ENCODE data around the gene NTN5. TPM values are rescaled to one million over a fixed set of nuclear protein-coding genes. Genes with fewer than 3 reads are reported as not detected.

NTN5 gene
- total RNA-seq, 2 experiments from 2014 or later: 0.16 to 0.53 TPM

Other genes with a start within 250 kb of the NTN5 start
- gene GRWD1, start 227.0 kb downstream of the NTN5 start, total RNA-seq (2014; rRNA removed; shearing (Covaris generic)): 34.4 and 35.8 TPM in 2 replicates
- gene GRWD1, start 227.0 kb downstream of the NTN5 start, total RNA-seq (2022): 26.3 and 32.1 TPM in 2 replicates
- gene KCNJ14, start 217.4 kb downstream of the NTN5 start, total RNA-seq (2014; rRNA removed; shearing (Covaris generic)): 0.57 and 0.85 TPM in 2 replicates
- 2.5 and 2.6 TPM in 2 replicates for gene KCNJ14, start 217.4 kb downstream of the NTN5 start, total RNA-seq (2022)
- gene CYTH2, start 203.6 kb downstream of the NTN5 start, total RNA-seq (2014; rRNA removed; shearing (Covaris generic)): 44.0 and 46.6 TPM in 2 replicates
- 53.2 and 74.8 TPM in 2 replicates for gene CYTH2, start 203.6 kb downstream of the NTN5 start, total RNA-seq (2022)
- gene LMTK3, start 161.2 kb downstream of the NTN5 start, total RNA-seq (2014; rRNA removed; shearing (Covaris generic)): 1.3 and 2.3 TPM in 2 replicates
- 9.7 and 11.5 TPM in 2 replicates for gene LMTK3, start 161.2 kb downstream of the NTN5 start, total RNA-seq (2022)
- not detected in 2 replicates for gene SULT2B1, start 120.8 kb downstream of the NTN5 start, total RNA-seq (2014; rRNA removed; shearing (Covaris generic))
- gene SULT2B1, start 120.8 kb downstream of the NTN5 start, total RNA-seq (2022): not detected in 2 replicates
- gene SPACA4, start 66.3 kb downstream of the NTN5 start, total RNA-seq (2014; rRNA removed; shearing (Covaris generic)): not detected in 2 replicates
- gene SPACA4, start 66.3 kb downstream of the NTN5 start, total RNA-seq (2022): not detected in 2 replicates
- gene FAM83E, start 57.9 kb downstream of the NTN5 start, total RNA-seq (2014; rRNA removed; shearing (Covaris generic)): 3.7 and 6.2 TPM in 2 replicates
- gene FAM83E, start 57.9 kb downstream of the NTN5 start, total RNA-seq (2022): 3.0 and 5.6 TPM in 2 replicates
- 3,527 and 5,064 TPM in 2 replicates for gene RPL18, start 53.8 kb downstream of the NTN5 start, total RNA-seq (2014; rRNA removed; shearing (Covaris generic))
- gene RPL18, start 53.8 kb downstream of the NTN5 start, total RNA-seq (2022): 1,333 and 1,494 TPM in 2 replicates
- 12.4 and 18.2 TPM in 2 replicates for gene SPHK2, start 53.5 kb downstream of the NTN5 start, total RNA-seq (2014; rRNA removed; shearing (Covaris generic))
- gene SPHK2, start 53.5 kb downstream of the NTN5 start, total RNA-seq (2022): 33.3 and 34.8 TPM in 2 replicates
- 20.8 and 35.6 TPM in 2 replicates for gene DBP, start 35.6 kb downstream of the NTN5 start, total RNA-seq (2014; rRNA removed; shearing (Covaris generic))
- 15.7 and 19.0 TPM in 2 replicates for gene DBP, start 35.6 kb downstream of the NTN5 start, total RNA-seq (2022)
- 2.5 and 2.7 TPM in 2 replicates for gene CA11, start 26.8 kb downstream of the NTN5 start, total RNA-seq (2014; rRNA removed; shearing (Covaris generic))
- 4.6 and 10.8 TPM in 2 replicates for gene CA11, start 26.8 kb downstream of the NTN5 start, total RNA-seq (2022)
- not detected in 2 replicates for gene FUT2, start 23.0 kb upstream of the NTN5 start, total RNA-seq (2014; rRNA removed; shearing (Covaris generic))
- not detected in 2 replicates for gene FUT2, start 23.0 kb upstream of the NTN5 start, total RNA-seq (2022)
- gene MAMSTR, start 46.7 kb upstream of the NTN5 start, total RNA-seq (2014; rRNA removed; shearing (Covaris generic)): 1.1 and 1.2 TPM in 2 replicates
- 1.2 and 1.8 TPM in 2 replicates for gene MAMSTR, start 46.7 kb upstream of the NTN5 start, total RNA-seq (2022)
- gene RASIP1, start 67.6 kb upstream of the NTN5 start, total RNA-seq (2014; rRNA removed; shearing (Covaris generic)): 0.09 TPM in 1 of 2 replicates, not detected in the other
- gene RASIP1, start 67.6 kb upstream of the NTN5 start, total RNA-seq (2022): 0.31 and 0.36 TPM in 2 replicates
- gene IZUMO1, start 73.9 kb upstream of the NTN5 start, total RNA-seq (2014; rRNA removed; shearing (Covaris generic)): not detected in 2 replicates
- gene IZUMO1, start 73.9 kb upstream of the NTN5 start, total RNA-seq (2022): not detected in 2 replicates
- 0.03 and 0.08 TPM in 2 replicates for gene FUT1, start 79.6 kb upstream of the NTN5 start, total RNA-seq (2014; rRNA removed; shearing (Covaris generic))
- gene FUT1, start 79.6 kb upstream of the NTN5 start, total RNA-seq (2022): not detected in 2 replicates
- not detected in 2 replicates for gene FGF21, start 82.5 kb upstream of the NTN5 start, total RNA-seq (2014; rRNA removed; shearing (Covaris generic))
- not detected in 2 replicates for gene FGF21, start 82.5 kb upstream of the NTN5 start, total RNA-seq (2022)
- gene BCAT2, start 138.0 kb upstream of the NTN5 start, total RNA-seq (2014; rRNA removed; shearing (Covaris generic)): 44.5 and 47.2 TPM in 2 replicates
- 35.9 and 53.0 TPM in 2 replicates for gene BCAT2, start 138.0 kb upstream of the NTN5 start, total RNA-seq (2022)
- gene HSD17B14, start 163.5 kb upstream of the NTN5 start, total RNA-seq (2014; rRNA removed; shearing (Covaris generic)): 4.5 and 4.9 TPM in 2 replicates
- gene HSD17B14, start 163.5 kb upstream of the NTN5 start, total RNA-seq (2022): 1.8 and 3.2 TPM in 2 replicates
- 4.7 and 8.4 TPM in 2 replicates for gene PLEKHA4, start 195.6 kb upstream of the NTN5 start, total RNA-seq (2014; rRNA removed; shearing (Covaris generic))
- gene PLEKHA4, start 195.6 kb upstream of the NTN5 start, total RNA-seq (2022): 8.1 and 8.8 TPM in 2 replicates
- 31.5 and 31.7 TPM in 2 replicates for gene PPP1R15A, start 199.4 kb upstream of the NTN5 start, total RNA-seq (2014; rRNA removed; shearing (Covaris generic))
- 23.4 and 23.8 TPM in 2 replicates for gene PPP1R15A, start 199.4 kb upstream of the NTN5 start, total RNA-seq (2022)
- gene TULP2, start 225.7 kb upstream of the NTN5 start, total RNA-seq (2014; rRNA removed; shearing (Covaris generic)): 0.47 TPM in 1 of 2 replicates, not detected in the other
- 1.6 and 2.9 TPM in 2 replicates for gene TULP2, start 225.7 kb upstream of the NTN5 start, total RNA-seq (2022)
- 72.6 and 88.7 TPM in 2 replicates for gene NUCB1, start 227.3 kb upstream of the NTN5 start, total RNA-seq (2014; rRNA removed; shearing (Covaris generic))
- 73.6 and 85.3 TPM in 2 replicates for gene NUCB1, start 227.3 kb upstream of the NTN5 start, total RNA-seq (2022)